ENCODE data around the gene STAU1.
"Not testable (repeated sequence)": the region's sequence is repeated elsewhere in the genome, so short reads cannot be mapped to it uniquely, and the experiment has no call there.

STAU1 gene

GRCh38 chr20:49112596-49113274, 75.4 kb downstream of the STAU1 start:
- no peak for DNase-seq

DNA sequence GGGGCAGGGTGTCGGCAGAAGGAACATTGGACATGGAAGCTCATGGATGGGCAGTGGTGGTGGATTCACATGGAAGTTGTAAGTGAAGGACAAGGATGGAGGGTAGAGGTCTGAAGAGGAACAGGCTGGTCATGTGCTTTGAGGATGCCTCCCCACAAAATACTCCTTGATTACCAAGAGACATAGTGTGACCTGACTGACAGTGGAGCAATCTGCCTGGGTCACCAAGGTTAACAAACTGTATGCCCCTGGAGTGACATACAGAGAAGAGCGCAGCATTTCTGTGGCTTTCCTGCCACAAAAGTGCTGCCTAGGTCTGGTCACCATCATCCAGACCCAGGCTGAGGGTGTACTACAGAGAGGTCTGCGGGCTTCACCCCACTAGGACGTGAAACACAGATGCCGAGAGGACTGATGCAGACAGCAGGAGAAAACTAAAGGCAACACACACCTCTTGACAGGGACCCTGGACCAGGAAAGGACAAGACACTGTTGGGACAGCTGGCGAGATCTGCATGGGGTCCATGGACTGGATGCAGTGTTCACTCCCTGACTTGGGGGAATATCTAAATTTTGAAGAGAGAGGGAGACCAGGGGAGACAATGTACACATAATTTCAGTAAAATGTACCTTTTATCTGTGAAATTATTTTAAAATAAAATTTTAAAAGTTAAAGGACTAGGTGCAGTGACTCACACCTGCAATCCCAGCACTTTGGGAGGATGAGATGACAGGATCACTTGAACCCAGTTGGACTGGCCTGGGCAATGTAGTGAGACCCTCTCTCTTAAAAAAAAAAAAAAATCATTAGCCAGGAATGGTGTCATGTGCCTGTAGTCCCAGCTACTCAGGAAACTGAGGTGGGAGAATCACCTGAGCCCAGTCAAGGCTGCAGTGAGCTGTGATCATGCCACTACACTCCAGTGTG, 77.1 kb downstream of the STAU1 start:
- no peak for DNase-seq

DNA sequence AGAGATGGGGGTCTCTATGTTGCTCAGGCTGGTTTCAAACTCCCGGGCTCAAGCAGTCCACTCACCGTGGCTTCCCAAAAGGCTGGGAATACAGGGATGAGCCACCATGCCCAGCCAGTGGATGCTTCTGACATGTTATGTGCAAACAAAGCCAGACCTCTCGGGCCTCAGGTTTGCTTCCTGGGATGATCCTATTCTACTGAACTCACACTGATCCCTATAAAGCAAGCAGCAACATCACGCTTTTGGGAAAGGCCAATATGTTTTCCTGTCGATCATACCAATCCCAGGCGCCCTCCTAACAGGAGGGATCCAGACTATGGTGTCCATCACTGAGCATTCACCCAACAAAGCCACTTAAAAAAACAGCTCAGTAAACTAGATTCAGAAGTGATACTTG, 81.8 kb downstream of the STAU1 start:
- no peak for DNase-seq

- not testable (repeated sequence) for DNase-seq
Observed at GRCh38 chr20:49104979-49105547, 83.1 kb downstream of the STAU1 start.

- DNase-seq, result no peak
Observed at GRCh38 chr20:49104365-49104648, 83.8 kb downstream of the STAU1 start.

DNA sequence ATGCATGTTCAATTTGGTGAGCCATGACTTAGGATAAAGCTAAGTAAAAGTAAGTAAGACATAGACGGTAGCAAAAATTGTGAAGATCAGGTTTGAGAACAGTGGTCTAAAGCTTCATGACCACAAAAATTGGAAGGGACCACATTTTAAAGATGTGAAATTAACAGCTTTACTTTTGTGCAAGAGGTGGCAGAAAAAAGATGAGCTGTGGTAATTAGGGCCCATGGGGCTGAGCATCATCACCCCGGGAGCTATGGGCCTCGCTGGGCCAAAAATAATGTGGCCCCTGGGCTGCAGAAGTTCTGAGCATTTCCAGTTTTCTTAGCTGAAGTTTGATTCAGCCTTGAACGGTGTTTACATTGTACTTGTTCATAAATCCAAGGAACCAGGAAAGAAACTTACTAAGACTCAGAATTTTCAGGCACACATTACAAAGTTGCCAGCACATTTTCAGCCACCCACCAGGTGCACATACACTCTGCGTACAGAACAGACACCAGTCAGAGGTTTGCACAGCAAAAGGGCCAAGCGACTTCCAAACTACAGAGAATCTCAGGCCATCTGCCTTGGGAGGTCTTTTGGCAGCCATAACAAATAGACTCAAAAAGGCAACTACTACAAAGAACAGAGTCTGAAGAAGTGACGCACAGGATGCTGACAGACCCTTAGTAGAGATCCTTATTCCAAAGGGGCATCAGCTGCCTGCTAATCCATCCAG, 84.3 kb downstream of the STAU1 start:
- DNase-seq, result no peak

- no peak for DNase-seq
Observed at GRCh38 chr20:49103019-49103418, 85.1 kb downstream of the STAU1 start.

- DNase-seq, result no peak
Observed at GRCh38 chr20:49100972-49101371, 87.2 kb downstream of the STAU1 start.

DNA sequence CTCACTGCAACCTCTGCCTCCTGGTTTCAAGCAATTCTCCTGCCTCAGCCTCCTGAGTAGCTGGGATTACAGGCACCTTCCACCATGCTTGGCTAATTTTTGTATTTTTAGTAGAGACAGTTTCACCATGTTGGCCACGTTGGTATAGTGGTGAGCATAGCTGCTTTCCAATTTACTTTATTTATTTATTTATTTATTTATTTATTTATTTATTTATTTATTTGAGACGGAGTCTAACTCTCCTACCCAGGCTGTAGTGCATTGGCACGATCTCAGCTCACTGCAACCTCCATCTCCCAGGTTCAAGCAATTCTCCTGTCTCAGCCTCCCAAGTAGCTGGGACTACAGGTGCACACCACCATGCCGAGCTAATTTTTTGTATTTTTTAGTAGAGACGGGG, 87.8 kb downstream of the STAU1 start:
- DNase-seq, result not testable (repeated sequence)

- DNase-seq, result no peak
Observed at GRCh38 chr20:49099011-49099410, 89.1 kb downstream of the STAU1 start.

DNA sequence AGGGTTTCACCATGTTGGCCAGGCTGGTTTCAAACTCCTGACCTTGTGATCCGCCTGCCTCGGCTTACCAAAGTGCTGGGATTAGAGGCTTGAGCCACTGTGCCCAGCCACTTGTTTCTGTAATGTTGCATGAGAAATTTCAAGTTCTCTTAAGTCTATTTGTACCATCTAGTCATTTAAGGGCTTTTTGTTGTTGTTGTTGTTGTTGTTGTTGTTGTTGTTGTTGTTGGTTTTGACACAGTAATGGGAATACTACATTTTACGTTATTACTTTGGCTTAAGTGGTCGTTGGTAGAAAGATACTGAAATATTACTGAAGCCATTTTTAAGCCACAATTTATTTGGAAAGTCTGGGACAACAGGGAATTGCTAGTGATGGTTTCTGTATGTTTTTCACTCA, 90.0 kb downstream of the STAU1 start:
- DNase-seq, result no peak

DNA sequence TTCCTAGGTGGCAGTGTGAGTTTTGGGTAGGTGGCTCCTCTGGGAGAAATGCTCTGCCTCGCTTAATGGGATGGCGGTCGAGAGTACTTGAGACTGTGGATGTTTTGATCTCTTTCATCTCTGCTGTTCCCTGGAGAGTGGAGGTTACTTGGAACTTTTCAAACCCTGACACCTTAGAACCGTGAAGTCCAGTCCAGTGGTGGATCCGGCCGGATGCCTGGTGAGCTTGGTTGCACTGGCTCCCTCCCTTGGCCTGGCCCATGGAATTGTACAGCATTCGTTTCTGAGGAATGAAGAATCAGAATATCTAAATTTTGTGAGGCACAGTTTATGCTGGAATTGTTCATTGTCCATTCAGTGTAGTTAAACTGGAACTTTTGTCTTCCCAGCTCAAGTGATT, 91.0 kb downstream of the STAU1 start:
- DNase-seq, result no peak

DNA sequence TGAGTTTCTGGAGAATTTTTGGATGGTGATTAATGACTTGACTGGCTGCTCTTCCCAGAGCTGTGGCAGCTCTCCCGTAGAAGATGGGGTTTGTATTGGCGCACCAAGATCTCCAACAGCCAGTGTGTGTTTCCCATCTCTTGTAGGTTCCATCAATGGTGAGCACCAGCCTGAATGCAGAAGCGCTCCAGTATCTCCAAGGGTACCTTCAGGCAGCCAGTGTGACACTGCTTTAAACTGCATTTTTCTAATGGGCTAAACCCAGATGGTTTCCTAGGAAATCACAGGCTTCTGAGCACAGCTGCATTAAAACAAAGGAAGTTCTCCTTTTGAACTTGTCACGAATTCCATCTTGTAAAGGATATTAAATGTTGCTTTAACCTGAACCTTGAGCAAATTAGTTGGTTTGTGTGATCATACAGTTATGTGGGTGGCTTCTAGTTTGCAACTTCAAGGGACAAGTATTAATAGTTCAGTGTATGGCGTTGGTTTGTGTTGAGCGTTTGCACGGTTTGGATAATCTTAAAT, 91.9 kb downstream of the STAU1 start:
- DNase-seq, result no peak

- DNase-seq, result no peak
Observed at GRCh38 chr20:49091762-49092161, 96.4 kb downstream of the STAU1 start.

GRCh38 chr20:49091104-49091503, 97.0 kb downstream of the STAU1 start:
- DNase-seq, result no peak

- DNase-seq, result not testable (repeated sequence)
Observed at GRCh38 chr20:49082295-49082694, 105.8 kb downstream of the STAU1 start.

DNA sequence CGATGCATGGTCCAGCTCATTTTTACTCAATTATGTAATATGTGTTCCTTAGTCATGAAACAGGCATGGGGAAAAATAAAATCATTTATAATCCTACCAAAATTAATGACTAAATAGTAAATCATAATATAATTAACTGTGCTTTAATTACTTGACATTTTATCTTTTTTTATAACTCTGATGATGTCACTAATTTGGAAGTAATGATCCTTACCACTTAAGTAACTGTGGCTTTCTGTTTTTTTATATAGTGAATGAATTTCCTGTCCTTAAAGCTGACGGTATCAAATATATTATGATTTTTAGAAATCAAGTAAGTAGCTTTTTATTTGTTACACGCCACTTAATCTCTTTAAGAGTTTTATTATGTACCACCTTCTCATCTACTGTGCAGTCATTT, 109.8 kb downstream of the STAU1 start:
- DNase-seq, result no peak

DNA sequence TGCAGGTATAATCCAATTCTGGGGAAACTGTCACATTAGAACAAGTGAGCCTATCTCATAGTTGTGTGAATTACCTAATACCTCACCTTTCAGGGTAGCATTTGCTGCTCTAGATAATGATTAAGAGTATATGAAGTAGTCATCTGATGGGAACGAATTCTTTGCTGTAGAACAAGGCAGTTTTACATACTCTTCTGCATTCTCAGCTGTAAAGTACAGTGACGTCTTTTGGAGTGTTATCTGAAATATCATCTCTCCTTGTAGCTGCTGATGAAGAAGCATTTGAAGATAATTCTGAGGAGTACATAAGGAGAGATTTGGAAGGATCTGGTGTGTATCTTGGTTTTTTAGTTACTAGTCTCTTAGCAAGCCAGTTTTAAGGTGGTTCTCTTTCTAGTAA, 113.6 kb downstream of the STAU1 start:
- no peak for DNase-seq

Measured in DMS153 (cell line).